CD14-positive monocyte (primary cell): ENCODE results near the gene TIAM2. TPM values are rescaled to one million over a fixed set of nuclear protein-coding genes. Genes with fewer than 3 reads are reported as not detected.

Experiments
- DNase-seq, 3 donors: peaks; one replicate each; pipeline ENCODE4 v3.0.0-alpha.2; 2011 to 2022
- H2AFZ ChIP-seq: 2 replicates; pipeline ENCODE4 v1.6.0; 2012; ENCODE audit warnings: mild to moderate bottlenecking, low read depth, low read length, inconsistent platforms; ENCODE audit not compliant: insufficient read depth, poor library complexity, severe bottlenecking
- H3K27ac ChIP-seq, 2 donors: 1 replicate in 1 of 2; 2 replicates in 1 of 2; pipeline ENCODE4 v1.5.1; 2012 to 2013; ENCODE audit warnings: low read length in 2 of 2, control low read depth in 1 of 2, inconsistent platforms in 1 of 2, low read depth in 1 of 2, mild to moderate bottlenecking in 1 of 2
- H3K27me3 ChIP-seq, 2 donors: one replicate each; pipeline versions ENCODE4 v1.6.0 to v1.6.1; 2011 to 2013; ENCODE audit warnings: low read length in 2 of 2; ENCODE audit not compliant: control insufficient read depth in 2 of 2, insufficient read depth in 2 of 2
- H3K36me3 ChIP-seq, 2 donors: replicated peaks in 1 of 2; 1 replicate in 1 of 2; 2 replicates in 1 of 2; pipeline versions ENCODE4 v1.5.1 to v1.6.1; 2012 to 2013; ENCODE audit warnings: low read length in 2 of 2, control low read depth in 1 of 2, inconsistent platforms in 1 of 2, mild to moderate bottlenecking in 1 of 2; ENCODE audit not compliant: insufficient read depth in 2 of 2, control insufficient read depth in 1 of 2
- H3K4me1 ChIP-seq, 2 donors: 1 replicate in 1 of 2; 2 replicates in 1 of 2; pipeline versions ENCODE4 v1.5.1 to v1.6.1; 2012 to 2013; ENCODE audit warnings: low read length in 2 of 2, control low read depth in 1 of 2, inconsistent platforms in 1 of 2, mild to moderate bottlenecking in 1 of 2, moderate library complexity in 1 of 2; ENCODE audit not compliant: insufficient read depth in 2 of 2, control insufficient read depth in 1 of 2
- H3K4me2 ChIP-seq: replicated peaks from 2 replicates; pipeline ENCODE3; 2012; ENCODE audit warnings: low read length, moderate library complexity, mild to moderate bottlenecking; ENCODE audit not compliant: poor library complexity, severe bottlenecking; ENCODE audit errors: extremely low read depth
- H3K4me3 ChIP-seq, 3 experiments: fragments of 200-600 bp in 1 of 3; sonication (generic) in 1 of 3; replicated peaks in 1 of 3; 1 replicate in 2 of 3; 2 replicates in 1 of 3; pipeline ENCODE4 v1.5.1; 2011 to 2013; ENCODE audit warnings: low read length in 3 of 3, mild to moderate bottlenecking in 3 of 3, control low read depth in 2 of 3, low read depth in 2 of 3, inconsistent platforms in 1 of 3, moderate library complexity in 1 of 3
- H3K79me2 ChIP-seq: 2 replicates; pipeline ENCODE4 v1.6.0; 2012; ENCODE audit warnings: mild to moderate bottlenecking, control low read depth, inconsistent platforms, low read length, moderate library complexity; ENCODE audit not compliant: insufficient read depth
- H3K9ac ChIP-seq: 2 replicates; pipeline ENCODE4 v1.6.0; 2017; ENCODE audit warnings: low read length, mild to moderate bottlenecking; ENCODE audit not compliant: insufficient read depth, poor library complexity, severe bottlenecking
- H3K9me3 ChIP-seq, 2 donors: replicated peaks in 1 of 2; 1 replicate in 1 of 2; 2 replicates in 1 of 2; pipeline versions ENCODE4 v1.5.1 to v1.6.1; 2012 to 2013; ENCODE audit warnings: low read length in 2 of 2, control low read depth in 1 of 2; ENCODE audit not compliant: control insufficient read depth in 1 of 2, insufficient read depth in 1 of 2
- H4K20me1 ChIP-seq: 2 replicates; pipeline ENCODE4 v1.6.0; 2012; ENCODE audit warnings: mild to moderate bottlenecking, low read length, control low read depth, moderate library complexity; ENCODE audit not compliant: insufficient read depth
- H3K27ac Mint-ChIP-seq, 7 donors: one replicate each; pipeline ENCODE4 v1.8.0; 2020; ENCODE audit warnings: mild to moderate bottlenecking in 7 of 7, mixed read lengths in 7 of 7, moderate library complexity in 6 of 7, inconsistent platforms in 2 of 7
- H3K27me3 Mint-ChIP-seq, 3 donors: one replicate each; pipeline ENCODE4 v1.8.0; 2021 to 2022; ENCODE audit warnings: low read depth in 3 of 3, mild to moderate bottlenecking in 3 of 3, mixed read lengths in 3 of 3, moderate library complexity in 3 of 3, inconsistent platforms in 1 of 3
- H3K36me3 Mint-ChIP-seq, 2 donors: one replicate each; pipeline ENCODE4 v1.8.0; 2020; ENCODE audit warnings: mixed read lengths in 2 of 2, inconsistent platforms in 1 of 2, mild to moderate bottlenecking in 1 of 2
- H3K4me1 Mint-ChIP-seq: one replicate; pipeline ENCODE4 v1.8.0; 2020; ENCODE audit warnings: mild to moderate bottlenecking, mixed read lengths
- H3K4me3 Mint-ChIP-seq, 2 donors: one replicate each; pipeline ENCODE4 v1.8.0; 2020; ENCODE audit warnings: mild to moderate bottlenecking in 2 of 2, mixed read lengths in 2 of 2, moderate library complexity in 1 of 2
- H3K9me3 Mint-ChIP-seq, 7 donors: one replicate each; pipeline ENCODE4 v1.8.0; 2020 to 2022; ENCODE audit warnings: mixed read lengths in 7 of 7, mild to moderate bottlenecking in 6 of 7, moderate library complexity in 6 of 7, inconsistent platforms in 2 of 7
- CTCF ChIP-seq: fragments of 200-600 bp; IDR thresholded peaks from one replicate; pipeline ENCODE4 v1.8.0; 2022; ENCODE audit warnings: antibody characterized with exemption, mild to moderate bottlenecking
- WGBS: methylation state at CpG from one replicate; pipeline ENCODE4 v1.1.5; 2013; ENCODE audit warnings: missing lambda C conversion rate; ENCODE audit not compliant: insufficient coverage; 5-methylcytosine and 5-hydroxymethylcytosine counted together
- intact Hi-C, 2 donors: fragments of 100-400 bp; cut with micrococcal nuclease; formaldehyde crosslinking; loops; one replicate each; pipeline versions ENCODE4 v1.15.0 to v1.15.1; 2023
- polyA plus RNA-seq, 3 donors: library from polyadenylated mRNA; depleted of rRNA in 1 of 3; unstranded in 2 of 3; stranded (reverse) in 1 of 3; fragments of 300-500 nt in 2 of 3; fragments of >200 nt in 1 of 3; fragmentation: Illumina TruSeq in 2 of 3; gene quantifications; 1 replicate in 2 of 3; 2 replicates in 1 of 3; pipeline ENCODE4 v1.2.3, GENCODE V29; 2012 to 2021

TIAM2 gene
- polyA plus RNA-seq, 3 donors = 0.25 to 4.2 (median 0.67) TPM

- no peaks in the 10 kb centered on the region for H3K36me3 Mint-ChIP-seq
- Histone ChIP-seq H3K79me2 (no peaks in the 10 kb centered on the region), H3K27me3 (peaks cover 12% of the 10 kb centered on the region in 2 donors), H3K4me3 (no peak overlapping the region), H3K36me3 (no peaks in the 10 kb centered on the region), H3K9ac (no peak overlapping the region), H4K20me1 (no peaks in the 10 kb centered on the region), H3K27ac (no peak overlapping the region), H3K9me3 (no peaks in the 10 kb centered on the region), H2AFZ (no peak overlapping the region), H3K4me1 (no peaks in the 10 kb centered on the region), H3K4me2 (no peak overlapping the region)
- no peak for DNase-seq
- H3K27me3 Mint-ChIP-seq = peaks cover 14 to 21% (median 19%) of the 10 kb centered on the region in 3 donors
- H3K4me3 Mint-ChIP-seq = no peak overlapping the region
- H3K9me3 Mint-ChIP-seq = peaks cover 0 to 5% (median 0%) of the 10 kb centered on the region in 7 donors
- H3K27ac Mint-ChIP-seq = no peak overlapping the region
- 38% methylated on average over 5 of the region's 7 CpGs for WGBS
- intact Hi-C loops = no loop called here
- peaks cover 3% of the 10 kb centered on the region for H3K4me1 Mint-ChIP-seq
- no peak for TF ChIP-seq CTCF
These were observed 112.4 kb downstream of the TIAM2 start for GRCh38 chr6:155107432-155108069.

GRCh38 chr6:155108070-155108820 is 113.1 kb downstream of the TIAM2 start:
- H3K79me2 ChIP-seq = no peaks in the 10 kb centered on the region
- H3K9ac ChIP-seq = no peak overlapping the region
- H3K36me3 ChIP-seq = no peaks in the 10 kb centered on the region
- H3K4me3 ChIP-seq = no peak overlapping the region
- no peak for TF ChIP-seq CTCF
- H3K9me3 ChIP-seq = no peaks in the 10 kb centered on the region
- DNase-seq = no peak
- intact Hi-C loops = no loop called here
- H4K20me1 ChIP-seq = no peaks in the 10 kb centered on the region
- H2AFZ ChIP-seq = no peak overlapping the region
- peaks cover 3% of the 10 kb centered on the region for H3K4me1 Mint-ChIP-seq
- no peak overlapping the region for H3K4me3 Mint-ChIP-seq
- H3K9me3 Mint-ChIP-seq = peaks cover 0 to 7% (median 0%) of the 10 kb centered on the region in 7 donors
- H3K27me3 Mint-ChIP-seq = peaks cover 14 to 23% (median 19%) of the 10 kb centered on the region in 3 donors
- no peaks in the 10 kb centered on the region for H3K36me3 Mint-ChIP-seq
- 63% methylated on average over 6 of the region's 11 CpGs for WGBS
- H3K27ac ChIP-seq = no peak overlapping the region
- no peak overlapping the region for H3K27ac Mint-ChIP-seq
- no peaks in the 10 kb centered on the region for H3K4me1 ChIP-seq
- H3K4me2 ChIP-seq = no peak overlapping the region
- peaks cover 12% of the 10 kb centered on the region in 2 donors for H3K27me3 ChIP-seq
